ENCODE data around the gene MED8. TPM values are rescaled to one million over a fixed set of nuclear protein-coding genes. Genes with fewer than 3 reads are reported as not detected.

The MED8 gene
- total RNA-seq, 1 donor from 2014 or later = 46.9 TPM

DNA sequence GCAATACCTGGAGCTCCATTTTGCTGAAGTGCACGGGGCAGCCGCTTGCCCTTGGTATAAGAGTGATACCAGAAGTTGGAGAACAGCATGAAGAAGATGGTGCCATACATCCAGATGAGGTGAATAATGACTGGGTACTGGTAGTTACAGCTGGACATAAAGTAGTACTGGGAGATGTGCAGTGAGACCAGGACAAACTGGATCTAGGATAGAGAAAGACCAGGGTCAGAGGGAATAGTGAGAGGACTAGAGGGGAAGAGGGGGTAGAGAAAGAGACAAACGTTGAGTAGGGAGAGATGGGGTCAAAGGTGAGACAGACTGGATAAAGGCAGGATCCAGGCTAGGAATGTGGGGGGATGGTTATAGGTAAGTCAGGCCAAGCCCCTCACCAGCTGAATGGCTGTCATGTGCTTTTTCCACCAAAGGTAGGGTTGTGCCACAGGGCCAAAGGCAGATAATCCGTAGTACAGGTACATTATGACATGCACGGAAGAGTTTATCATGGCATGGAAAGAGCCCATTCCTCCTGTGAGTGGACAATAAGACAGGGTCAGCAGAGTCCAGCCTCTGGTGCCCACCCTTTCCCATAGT, 25.6 kb downstream of the MED8 start:
- intact Hi-C loops (cut with micrococcal nuclease) = no loop called here

DNA sequence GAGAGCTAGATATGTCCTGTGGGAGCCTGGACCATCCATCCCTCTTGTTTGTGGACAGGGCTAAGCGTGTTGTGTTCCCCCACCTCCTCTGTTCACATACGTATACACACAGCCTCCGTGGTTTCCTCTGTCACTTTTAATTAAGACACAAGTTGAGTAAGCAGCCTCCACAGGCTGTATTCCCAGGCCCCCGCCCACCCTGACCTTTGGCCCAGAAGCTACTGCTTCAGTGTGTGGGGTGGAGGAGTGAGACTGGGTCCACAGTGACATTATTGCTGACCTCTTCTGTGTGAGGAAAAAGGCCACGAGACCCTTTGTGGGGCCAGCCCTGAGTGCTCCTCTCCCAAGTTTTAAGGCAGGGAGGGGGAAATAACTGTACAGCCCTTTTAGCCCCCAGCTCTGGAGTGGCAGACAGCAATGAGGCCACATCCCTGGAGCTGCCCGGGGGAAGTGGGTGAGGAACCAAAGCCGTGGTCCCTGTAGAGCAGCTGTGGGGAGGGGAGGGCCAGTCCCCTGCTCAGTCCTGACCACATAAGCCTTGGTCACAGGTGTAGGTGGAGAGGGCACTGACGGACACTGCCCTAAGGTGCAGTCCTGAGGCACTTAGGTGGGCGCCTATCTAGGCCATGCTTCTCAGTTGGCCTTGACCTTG, 26.2 kb downstream of the MED8 start:
- intact Hi-C loops (cut with micrococcal nuclease) = no loop called here

DNA sequence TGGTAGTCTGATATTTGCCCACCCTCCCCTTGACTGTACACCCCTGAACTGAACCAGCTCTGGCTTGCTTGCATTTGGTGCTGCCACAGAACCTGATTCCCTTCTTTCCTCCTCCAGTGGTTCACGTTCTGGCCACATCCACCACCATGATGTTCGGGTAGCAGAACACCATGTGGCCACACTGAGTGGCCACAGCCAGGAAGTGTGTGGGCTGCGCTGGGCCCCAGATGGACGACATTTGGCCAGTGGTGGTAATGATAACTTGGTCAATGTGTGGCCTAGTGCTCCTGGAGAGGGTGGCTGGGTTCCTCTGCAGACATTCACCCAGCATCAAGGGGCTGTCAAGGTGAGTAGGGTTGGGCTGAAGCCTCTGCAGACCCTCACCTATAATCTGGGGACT, 29.0 kb downstream of the MED8 start:
- intact Hi-C loops (cut with micrococcal nuclease) = no loop called here

DNA sequence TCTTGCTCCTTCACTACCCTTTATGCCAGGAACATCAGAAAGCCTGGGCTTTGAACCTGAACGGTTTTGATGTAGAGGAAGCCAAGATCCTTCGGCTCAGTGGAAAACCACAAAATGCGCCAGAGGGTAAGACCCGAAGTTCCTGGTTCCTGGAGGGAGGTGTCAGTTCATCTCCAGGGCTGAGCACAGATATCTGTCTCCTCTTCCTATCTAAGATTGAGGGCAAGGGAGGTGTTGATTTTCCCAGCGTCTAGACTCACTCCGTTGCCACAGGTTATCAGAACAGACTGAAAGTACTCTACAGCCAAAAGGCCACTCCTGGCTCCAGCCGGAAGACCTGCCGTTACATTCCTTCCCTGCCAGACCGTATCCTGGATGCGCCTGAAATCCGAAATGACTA, 29.9 kb downstream of the MED8 start:
- intact Hi-C loops (cut with micrococcal nuclease) = loop anchor here (2.0 to 5.0 kb wide), 8 partner anchors 95 to 897 kb away; partner anchors contain the start of genes C1orf50, CCDC30, ERMAP and IPO13

DNA sequence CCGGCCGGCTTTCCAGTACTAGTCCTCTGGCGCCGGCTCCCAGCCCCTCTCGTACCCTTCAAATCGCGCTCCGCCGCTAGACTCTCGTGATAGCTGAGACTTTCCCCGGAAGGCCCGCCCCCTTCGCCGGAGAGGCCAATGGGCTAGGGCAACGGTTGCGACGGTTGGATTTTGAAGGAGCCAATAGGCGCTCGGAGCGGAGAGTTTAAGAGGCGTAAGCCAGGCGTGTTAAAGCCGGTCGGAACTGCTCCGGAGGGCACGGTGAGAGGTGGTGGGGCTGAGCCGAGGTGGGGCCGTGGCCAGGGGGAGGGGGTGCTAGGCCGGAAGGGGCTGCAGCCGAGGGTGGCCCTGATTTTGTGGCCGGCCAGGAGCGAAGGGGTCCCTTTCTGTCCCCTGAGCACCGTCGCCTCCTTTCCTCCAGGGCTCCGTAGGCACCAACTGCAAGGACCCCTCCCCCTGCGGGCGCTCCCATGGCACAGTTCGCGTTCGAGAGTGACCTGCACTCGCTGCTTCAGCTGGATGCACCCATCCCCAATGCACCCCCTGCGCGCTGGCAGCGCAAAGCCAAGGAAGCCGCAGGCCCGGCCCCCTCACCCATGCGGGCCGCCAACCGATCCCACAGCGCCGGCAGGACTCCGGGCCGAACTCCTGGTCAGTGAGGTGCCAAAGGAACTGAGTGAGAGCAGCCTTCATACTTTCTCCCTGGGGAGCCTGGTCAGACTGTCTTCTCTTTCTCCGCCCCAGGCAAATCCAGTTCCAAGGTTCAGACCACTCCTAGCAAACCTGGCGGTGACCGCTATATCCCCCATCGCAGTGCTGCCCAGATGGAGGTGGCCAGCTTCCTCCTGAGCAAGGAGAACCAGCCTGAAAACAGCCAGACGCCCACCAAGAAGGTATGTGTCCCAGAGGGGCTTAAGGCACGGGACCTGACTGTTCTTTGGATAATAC, 30.6 kb downstream of the MED8 start, which contains the start of gene CDC20:
TSS of gene CDC20 (plus strand) at position 236 of the 948 bp plus-strand sequence. CDS start at position 471, 235 bp downstream.
- intact Hi-C loops (cut with micrococcal nuclease) = loop anchor here (1.0 to 5.0 kb wide), 17 partner anchors 9 to 896 kb away; partner anchors contain the start of genes C1orf50, CCDC30, CFAP57 and EBNA1BP2

DNA sequence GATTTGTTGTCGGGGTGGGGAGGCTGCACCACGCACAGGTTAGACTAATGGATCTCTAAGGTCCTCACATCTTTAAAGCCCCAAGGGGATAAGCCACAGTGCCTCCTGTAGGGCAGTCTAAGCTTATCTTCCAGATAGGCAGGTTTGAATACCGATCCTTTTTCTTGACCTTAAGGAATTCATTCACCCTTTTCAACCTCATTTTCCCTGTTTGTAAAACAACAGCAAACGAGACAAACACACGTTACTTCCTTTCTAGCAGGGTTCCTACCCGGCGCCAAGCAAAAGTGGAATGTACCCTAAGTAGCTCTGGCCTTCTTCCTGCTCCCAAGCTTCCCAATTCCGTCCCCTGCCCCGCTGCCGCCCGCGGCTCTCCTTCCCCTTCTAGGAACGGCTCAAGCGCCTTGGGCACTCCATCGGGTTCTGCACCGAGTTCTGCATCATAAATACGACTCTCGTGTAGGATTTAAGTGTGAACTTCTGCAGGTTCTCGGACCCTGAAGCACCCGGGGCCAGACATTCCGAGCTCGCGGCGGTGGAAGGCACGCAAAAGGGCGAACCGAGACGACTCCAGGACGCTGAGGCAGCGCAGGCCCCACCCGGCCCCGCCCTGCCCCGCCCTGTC, 31.4 kb downstream of the MED8 start:
- intact Hi-C loops (cut with micrococcal nuclease) = loop anchor here (1.0 to 5.0 kb wide), 17 partner anchors 9 to 895 kb away; partner anchors contain the start of genes C1orf50, CCDC30, CFAP57 and EBNA1BP2

DNA sequence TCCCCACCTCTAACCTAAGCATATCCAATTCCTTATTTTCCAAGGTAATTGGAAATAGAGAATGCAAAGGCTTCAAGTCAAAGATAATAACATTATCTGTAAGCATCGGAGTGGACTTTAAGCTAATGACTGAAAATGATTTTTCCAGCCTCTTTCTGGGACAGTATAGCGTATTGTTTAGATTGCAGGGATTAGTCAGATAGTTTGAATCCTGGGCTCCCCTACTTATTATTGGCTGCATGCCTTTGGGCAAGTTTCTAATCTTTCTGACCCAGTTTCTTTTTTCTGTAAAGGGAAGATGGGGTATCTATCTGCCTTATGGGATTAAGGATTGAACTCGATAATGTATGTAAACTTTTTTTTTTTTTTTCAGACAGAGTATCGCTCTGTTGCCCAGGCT, 32.3 kb downstream of the MED8 start:
- intact Hi-C loops (cut with micrococcal nuclease) = loop anchor here (5.0 kb wide), 2 partner anchors 350 to 675 kb away; partner anchors contain the start of genes ST3GAL3 and YBX1

DNA sequence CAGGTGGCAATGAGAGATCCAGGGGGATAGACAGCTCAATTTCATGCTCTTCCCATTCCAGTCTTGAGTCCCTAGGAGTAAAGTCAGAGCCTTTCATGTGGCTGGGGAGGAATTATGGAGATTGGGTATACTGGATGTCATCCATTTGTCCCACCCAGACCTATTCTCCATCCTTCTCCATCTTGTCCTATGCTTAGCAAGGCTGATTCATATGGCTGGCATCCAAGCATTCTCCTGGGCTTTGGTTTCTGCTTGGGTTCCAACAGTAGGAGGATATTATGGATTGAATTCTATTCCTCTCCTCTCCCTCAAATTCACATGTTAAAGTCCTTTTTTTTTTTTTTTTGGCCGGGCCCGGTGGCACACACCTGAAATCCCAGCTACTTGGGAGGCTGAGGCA, 34.7 kb downstream of the MED8 start:
- intact Hi-C loops (cut with micrococcal nuclease) = loop anchor here (5.0 kb wide), 2 partner anchors 352 to 673 kb away; partner anchors contain the start of genes ST3GAL3 and YBX1

DNA sequence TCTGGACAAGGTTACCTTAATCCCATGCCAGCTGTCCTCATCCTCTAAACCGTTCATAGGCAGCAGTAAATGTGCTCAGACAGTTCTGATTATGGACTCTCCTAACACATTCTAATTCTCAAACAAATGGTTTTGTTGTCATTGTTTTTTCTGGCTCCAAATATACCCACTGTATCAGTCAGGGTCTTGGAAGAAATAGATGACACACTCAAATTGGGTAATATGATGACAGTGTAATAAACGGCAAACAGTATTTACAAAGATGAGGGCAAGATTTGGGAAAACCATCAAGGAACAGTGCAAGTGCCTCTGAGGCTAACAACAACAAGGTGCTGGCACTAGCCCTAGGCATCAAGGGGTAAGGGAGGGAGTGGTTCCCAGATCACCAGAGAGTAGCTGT, 35.1 kb downstream of the MED8 start:
- intact Hi-C loops (cut with micrococcal nuclease) = no loop called here

DNA sequence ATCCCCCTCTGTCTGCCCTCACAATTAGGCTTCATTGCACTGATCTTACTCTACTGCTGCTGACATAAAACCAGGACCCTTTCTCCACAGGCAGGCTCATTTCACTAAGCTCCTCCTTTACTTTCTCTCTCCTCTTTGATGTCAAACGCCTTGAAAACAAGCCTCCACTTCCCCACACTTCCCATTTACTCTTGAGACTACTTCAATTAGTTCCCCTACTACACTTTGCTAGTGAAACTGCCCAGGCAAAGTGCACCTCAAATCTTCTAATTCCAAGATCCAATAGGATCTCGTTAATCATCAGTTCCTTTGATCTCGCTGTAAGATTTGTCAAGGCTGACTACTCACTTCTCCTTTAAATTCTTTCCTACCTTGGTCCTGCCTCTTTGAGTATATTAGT, 36.7 kb downstream of the MED8 start:
- intact Hi-C loops (cut with micrococcal nuclease) = no loop called here

DNA sequence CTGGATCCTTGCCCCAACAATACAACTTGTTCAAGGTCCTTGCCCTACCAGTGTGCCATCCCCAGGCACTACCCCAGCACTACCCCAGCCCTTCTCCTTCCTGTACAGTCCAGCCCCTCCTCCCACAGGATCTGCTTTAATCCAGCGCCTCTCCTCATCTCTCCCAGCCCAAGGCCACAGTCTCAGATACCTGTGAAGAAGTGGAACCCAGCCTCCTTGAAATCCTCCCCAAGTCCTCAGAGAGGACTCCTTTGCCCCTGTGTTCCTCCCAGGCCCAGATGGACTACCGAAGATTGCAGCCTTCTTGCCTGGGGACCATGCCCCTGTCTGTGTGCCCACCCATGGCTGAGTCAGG, 37.3 kb downstream of the MED8 start:
- intact Hi-C loops (cut with micrococcal nuclease) = no loop called here

DNA sequence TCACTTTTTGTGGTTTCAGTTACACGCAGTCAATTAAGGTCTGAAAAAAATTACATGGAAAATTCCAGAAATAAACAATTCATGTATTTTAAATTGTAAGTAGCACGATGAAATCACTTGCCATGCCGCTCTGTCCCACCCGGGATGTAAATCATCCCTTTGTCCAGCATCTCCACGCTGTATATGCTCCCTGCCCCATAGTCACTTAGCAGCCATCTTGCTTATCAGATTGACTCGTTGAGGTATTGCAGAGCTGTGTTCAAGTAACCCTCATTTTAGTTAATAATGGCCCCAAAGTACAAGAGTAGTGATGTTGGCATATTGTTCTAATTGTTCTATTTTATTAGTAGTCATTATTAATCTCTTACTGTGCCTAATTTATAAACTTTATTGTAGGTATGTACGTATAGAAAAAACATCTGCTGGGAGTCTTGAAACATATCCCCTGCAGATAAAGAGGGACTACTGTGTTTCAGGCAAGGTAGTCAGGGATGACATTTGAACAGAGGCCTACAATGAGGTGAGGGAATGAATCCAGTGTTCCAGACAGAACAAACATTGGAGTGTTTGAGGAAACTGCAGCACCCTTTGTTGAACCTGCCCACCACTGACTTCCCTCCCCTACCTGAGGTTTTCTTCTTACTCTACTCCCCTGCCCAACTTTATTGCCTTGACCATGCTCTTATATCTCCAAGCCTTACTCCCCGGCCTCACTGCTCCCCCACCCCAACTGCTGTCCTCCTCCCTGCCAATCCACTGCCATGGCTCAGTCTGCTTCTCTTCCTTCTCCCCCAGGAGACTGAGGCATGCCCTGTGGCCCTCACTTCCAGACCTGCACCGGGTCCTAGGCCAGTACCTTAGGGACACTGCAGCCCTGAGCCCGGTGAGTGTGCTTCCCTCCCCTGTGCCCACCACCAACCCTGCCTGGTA, 37.9 kb downstream of the MED8 start:
- intact Hi-C loops (cut with micrococcal nuclease) = no loop called here

DNA sequence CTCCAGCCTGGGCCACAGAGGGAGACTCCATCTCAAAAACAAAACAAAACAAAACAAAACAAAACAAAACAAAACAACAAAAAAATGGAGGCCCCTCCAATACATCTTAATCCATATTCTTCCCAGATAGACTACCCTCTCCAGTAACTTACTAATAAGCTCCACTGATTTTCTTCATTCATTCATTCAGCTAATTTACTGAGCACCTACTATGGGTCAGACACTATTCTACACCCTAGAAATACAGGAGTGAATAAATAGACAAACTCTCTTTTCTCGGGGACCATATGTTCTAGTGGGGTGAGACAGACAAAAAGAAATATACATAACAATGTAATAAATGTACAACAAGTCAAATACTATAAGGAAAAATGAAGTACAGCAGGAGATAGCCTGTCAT, 38.6 kb downstream of the MED8 start:
- intact Hi-C loops (cut with micrococcal nuclease) = no loop called here

DNA sequence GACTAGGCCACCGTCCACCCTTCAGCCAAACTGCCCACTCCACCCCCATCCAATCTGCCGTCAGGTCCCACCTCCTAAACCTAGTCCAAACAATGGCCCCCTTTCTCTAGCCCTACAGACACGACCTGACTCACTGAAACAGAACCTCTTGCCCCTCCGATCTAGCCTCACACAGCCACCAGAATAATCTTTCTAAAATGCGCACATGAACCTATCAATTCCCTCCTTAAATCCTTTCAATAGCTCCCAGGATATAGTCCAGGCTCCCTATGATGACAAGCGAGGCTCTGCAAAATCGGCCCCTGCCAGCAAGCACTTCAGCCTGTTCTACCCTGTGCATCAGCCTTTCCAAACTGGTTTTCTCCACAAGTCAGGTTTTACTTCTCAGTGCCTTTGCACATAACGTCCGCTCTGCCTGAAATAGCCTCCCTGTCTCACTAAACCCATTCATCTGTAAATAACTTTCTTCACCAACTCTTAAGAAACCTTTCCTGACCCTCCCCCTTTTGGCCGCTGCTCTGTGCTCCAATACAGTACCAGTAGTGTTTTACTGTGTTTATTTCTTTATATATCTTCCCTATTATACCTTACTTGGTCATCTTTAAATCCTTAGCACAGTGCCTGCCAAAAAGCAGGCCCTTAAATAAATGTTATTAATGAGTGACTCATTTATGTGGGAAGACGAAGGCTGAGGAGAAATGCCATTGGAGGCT, 39.9 kb downstream of the MED8 start:
- intact Hi-C loops (cut with micrococcal nuclease) = loop anchor here (1.0 kb wide), 1 partner anchor 9 kb away; the partner anchor contains the start of gene CDC20

DNA sequence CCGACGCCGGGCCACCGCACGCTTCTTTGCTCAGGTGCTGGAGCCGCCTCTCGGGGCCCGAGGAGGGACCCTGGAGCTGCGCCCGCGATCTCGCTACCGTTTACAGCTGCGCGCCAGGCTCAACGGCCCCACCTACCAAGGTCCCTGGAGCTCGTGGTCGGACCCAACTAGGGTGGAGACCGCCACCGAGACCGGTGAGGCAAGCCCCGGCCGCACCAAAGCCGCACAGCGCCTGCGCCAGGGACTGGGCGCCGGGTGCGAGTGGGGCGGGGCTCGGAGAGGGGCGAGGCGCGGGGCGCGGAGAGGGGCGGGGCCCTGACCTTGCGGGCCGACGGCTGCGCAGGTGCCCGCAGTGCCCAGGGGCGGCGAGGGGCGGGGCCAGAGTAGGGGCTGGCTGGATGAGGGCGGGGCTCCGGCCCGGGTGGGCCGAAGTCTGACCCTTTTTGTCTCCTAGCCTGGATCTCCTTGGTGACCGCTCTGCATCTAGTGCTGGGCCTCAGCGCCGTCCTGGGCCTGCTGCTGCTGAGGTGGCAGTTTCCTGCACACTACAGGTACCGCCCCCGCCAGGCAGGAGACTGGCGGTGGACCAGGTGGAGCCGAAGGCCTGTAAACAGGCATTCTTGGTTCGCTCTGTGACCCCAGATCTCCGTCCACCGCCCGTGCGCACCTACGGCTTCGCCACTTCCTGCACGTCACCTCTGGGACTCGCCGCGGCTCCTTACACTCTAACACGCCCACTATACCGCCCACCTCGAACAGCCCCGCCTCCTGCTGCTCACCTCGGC, 40.6 kb downstream of the MED8 start:
- intact Hi-C loops (cut with micrococcal nuclease) = loop anchor here (1.0 kb wide), 1 partner anchor 9 kb away; the partner anchor contains the start of gene CDC20

DNA sequence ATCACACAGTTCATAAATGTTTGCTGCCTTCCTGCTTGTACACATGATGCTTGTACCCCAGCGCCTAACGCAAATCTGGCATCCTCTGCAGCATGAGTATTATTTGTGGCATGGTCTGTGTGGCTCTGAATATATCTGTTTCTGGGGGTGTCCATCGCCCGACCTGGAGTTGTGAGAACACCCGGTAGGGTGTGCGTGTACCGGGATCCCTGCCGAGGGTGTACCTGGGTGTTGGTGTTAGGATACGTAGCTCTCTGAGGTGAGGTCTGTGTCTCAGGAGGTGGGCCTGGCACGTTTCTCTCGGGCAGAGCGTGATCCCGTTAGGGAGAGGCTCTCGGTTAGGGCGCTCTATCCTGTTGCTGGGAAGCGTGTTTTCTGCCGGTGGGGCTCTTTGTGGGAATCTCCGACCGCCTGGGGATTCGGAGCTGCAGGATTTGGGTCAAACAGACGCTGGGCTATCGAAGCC, 41.2 kb downstream of the MED8 start:
- intact Hi-C loops (cut with micrococcal nuclease) = no loop called here

DNA sequence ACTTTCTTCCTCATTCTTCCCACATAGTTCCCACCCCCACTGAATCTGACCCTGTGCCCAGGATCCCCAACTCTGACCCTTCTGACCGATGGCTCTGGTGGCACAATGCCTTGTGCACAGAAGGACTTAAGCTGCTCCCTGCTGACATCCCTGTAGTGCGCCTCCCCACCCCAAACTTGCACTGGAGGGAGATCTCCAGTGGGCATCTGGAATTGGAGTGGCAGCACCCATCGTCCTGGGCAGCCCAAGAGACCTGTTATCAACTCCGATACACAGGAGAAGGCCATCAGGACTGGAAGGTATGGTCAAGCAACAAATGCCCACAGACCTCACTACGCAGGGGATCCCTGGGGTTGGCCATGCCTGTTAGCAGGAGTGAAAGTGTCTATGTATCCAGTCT, 43.0 kb downstream of the MED8 start:
- intact Hi-C loops (cut with micrococcal nuclease) = no loop called here

DNA sequence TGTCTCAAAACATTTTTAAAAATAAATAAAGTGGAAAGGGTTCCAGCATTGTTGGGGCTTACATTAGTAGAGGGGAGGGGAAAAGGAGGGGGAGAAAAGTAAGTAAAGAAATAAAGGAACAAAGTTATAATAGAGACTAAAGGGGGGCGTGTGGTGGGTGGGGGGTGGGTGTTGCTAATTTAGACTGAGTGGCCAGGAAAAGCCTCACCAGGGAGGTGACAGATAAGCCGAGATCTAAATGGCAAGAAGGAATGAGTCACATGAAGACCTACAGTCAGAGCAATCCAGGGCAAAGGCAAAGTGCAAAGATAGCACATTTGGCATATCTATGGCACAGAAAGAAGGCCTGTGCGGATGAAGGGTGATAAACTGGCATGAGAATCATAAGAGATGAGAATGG, 44.5 kb downstream of the MED8 start:
- intact Hi-C loops (cut with micrococcal nuclease) = no loop called here
